ENCODE results near the gene TBKBP1. TPM values are rescaled to one million over a fixed set of nuclear protein-coding genes. Genes with fewer than 3 reads are reported as not detected.
"Not testable (repeated sequence)": the region's sequence is repeated elsewhere in the genome, so short reads cannot be mapped to it uniquely, and the experiment has no call there.

Gene TBKBP1
- total RNA-seq, 1 experiment from 2014 or later: 3.3 TPM

DNA sequence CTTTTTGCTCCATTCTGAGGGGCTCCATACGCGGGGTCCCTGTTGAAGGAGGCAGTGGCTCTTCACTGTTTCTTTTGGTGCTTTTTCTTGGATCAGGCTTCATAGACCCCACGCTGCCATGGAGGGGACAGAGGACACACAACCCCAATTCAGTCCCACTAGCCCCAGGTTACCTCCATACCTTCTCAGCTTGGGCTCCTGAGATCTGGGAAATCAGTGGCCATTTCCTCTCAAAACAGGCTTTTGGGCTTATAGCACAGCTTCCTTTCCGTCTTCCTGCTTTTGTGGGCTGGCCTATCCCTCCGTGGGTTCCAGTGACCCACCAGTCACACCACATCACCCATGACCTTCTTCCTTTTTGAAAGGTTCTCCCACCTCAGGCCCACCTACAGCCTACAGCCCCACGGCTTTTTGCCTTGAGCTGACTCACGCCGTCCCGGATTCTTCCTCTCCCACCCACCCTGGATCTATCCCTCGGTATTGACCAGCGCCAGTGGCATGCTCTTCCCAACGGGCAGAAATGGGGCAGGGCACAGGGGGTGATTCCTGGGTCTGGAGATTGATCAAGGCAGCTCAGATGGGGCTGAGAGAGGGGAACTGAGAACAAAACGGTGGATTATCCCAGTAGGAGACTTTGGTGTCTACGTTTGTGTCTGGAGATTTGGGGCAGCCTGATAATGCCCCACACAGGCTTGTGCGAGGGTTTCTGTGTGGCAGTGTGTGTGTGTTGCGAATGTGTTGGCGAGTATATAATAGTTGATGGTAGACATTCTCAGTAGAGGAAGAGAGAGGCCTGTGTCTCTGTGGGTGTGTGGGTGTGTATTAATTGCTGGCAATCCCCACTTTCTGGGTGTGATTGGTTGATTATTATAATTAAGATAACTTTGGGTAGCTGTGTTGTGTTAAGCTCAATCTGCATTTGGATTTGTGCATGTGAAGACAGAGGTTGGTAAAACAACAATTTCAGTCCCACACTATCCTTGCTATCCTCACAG, 42.8 kb downstream of the TBKBP1 start:
- no TSS peak for BruUV-seq (replicated peaks)
- H3K27ac ChIP-seq: no peak overlapping the region
- no peaks in the 10 kb centered on the region for H3K79me2 ChIP-seq (ENCODE audit: low read depth)
- CTCF ChIA-PET: no interaction called here
- no peaks in the 10 kb centered on the region for H3K36me3 ChIP-seq (ENCODE audit: low read depth)
- no peaks in the 10 kb centered on the region for H3K4me1 ChIP-seq (replicated peaks; ENCODE audit: insufficient read depth)
- no peak for DNase-seq
- H2AFZ ChIP-seq: no peak overlapping the region
- POLR2A ChIA-PET (ENCODE audit: unreplicated experiment): no interaction called here
- H3K4me2 ChIP-seq: no peak overlapping the region
- H3F3A ChIP-seq (ENCODE audit: insufficient read depth, low read depth): no peaks in the 10 kb centered on the region
- no peaks in the 10 kb centered on the region; the same call in 1 of the 2 replicates for H4K20me1 ChIP-seq (ENCODE audit: insufficient read depth)
- intact Hi-C loops (cut with micrococcal nuclease; ENCODE audit: unreplicated experiment): no loop called here
- TF ChIP-seq, protein P1, sequence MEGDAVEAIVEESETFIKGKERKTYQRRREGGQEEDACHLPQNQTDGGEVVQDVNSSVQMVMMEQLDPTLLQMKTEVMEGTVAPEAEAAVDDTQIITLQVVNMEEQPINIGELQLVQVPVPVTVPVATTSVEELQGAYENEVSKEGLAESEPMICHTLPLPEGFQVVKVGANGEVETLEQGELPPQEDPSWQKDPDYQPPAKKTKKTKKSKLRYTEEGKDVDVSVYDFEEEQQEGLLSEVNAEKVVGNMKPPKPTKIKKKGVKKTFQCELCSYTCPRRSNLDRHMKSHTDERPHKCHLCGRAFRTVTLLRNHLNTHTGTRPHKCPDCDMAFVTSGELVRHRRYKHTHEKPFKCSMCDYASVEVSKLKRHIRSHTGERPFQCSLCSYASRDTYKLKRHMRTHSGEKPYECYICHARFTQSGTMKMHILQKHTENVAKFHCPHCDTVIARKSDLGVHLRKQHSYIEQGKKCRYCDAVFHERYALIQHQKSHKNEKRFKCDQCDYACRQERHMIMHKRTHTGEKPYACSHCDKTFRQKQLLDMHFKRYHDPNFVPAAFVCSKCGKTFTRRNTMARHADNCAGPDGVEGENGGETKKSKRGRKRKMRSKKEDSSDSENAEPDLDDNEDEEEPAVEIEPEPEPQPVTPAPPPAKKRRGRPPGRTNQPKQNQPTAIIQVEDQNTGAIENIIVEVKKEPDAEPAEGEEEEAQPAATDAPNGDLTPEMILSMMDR (conservative IDR thresholded peaks at IDR 0.05): no peak
- no peak for TF ChIP-seq EZH2 (IDR thresholded peaks at IDR 0.05; ENCODE audit: low read depth)
- H3K9me2 ChIP-seq (ENCODE audit: insufficient read depth): no peaks in the 10 kb centered on the region
- no peak overlapping the region for H3K4me3 ChIP-seq
- peaks cover 52% of the 10 kb centered on the region for H3K27me3 ChIP-seq (ENCODE audit: insufficient read depth, low read depth)
- H3K9me3 ChIP-seq (ENCODE audit: insufficient read depth, low read depth): no peaks in the 10 kb centered on the region

DNA sequence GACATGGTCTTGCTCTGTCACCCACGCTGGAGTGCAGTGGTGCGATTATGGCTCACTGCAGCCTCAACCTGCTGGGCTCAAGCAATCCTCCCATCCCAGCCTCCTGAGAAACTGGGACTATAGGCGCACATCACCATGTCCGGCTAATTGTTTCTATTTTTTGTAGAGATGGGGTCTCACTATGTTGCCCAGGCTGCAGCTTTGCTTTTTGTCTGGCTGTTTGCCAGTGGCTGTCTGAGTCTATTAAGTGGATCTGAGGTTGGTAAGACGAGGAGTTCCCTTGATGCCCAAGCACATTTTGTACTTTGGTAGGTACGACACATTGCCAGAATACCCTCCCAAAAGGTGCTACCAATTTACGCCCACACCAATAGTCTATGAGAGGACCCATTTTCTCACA, 44.2 kb downstream of the TBKBP1 start:
- BruUV-seq (replicated peaks): no TSS peak
- Histone ChIP-seq H3K4me3 (no peak overlapping the region), H3K9me3 (ENCODE audit: insufficient read depth, low read depth) (no peaks in the 10 kb centered on the region), H3K9me2 (ENCODE audit: insufficient read depth) (no peaks in the 10 kb centered on the region), H4K20me1 (ENCODE audit: insufficient read depth) (no peaks in the 10 kb centered on the region), H2AFZ (no peak overlapping the region), H3K36me3 (ENCODE audit: low read depth) (no peaks in the 10 kb centered on the region), H3K4me2 (no peak overlapping the region), H3K79me2 (ENCODE audit: low read depth) (no peaks in the 10 kb centered on the region), H3K27me3 (ENCODE audit: insufficient read depth, low read depth) (peaks cover 52% of the 10 kb centered on the region), H3K4me1 (replicated peaks; ENCODE audit: insufficient read depth) (no peaks in the 10 kb centered on the region), H3F3A (ENCODE audit: insufficient read depth, low read depth) (no peaks in the 10 kb centered on the region), H3K27ac (no peak overlapping the region)
- POLR2A ChIA-PET (ENCODE audit: unreplicated experiment): no interaction called here
- intact Hi-C loops (cut with micrococcal nuclease; ENCODE audit: unreplicated experiment): no loop called here
- CTCF ChIA-PET: no interaction called here
- no peak for DNase-seq
- TF ChIP-seq, protein P1 (conservative IDR thresholded peaks at IDR 0.05): no peak
- no peak for TF ChIP-seq EZH2 (IDR thresholded peaks at IDR 0.05; ENCODE audit: low read depth)

DNA sequence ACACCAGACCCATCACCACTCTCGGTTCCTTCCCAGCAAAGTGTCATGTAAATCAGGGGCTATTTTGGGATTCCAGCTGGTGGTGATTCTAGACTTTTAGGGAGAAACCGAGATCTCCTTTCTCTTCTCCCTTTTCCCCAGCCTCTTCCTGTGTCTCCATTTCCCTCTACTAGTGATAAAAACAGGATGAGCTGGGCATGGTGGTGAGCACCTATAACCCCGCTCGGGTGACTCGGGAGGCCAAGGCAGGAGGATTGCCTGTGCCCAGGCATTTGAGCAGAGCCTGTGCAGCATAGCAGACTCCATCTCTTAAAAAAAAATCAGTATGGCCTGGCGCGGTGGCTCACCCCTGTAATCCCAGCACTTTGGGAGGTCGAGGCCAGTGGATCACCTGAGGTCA, 45.2 kb downstream of the TBKBP1 start:
- H4K20me1 ChIP-seq (ENCODE audit: insufficient read depth): no peaks in the 10 kb centered on the region
- H3K36me3 ChIP-seq (ENCODE audit: low read depth): no peaks in the 10 kb centered on the region
- H3K4me1 ChIP-seq (replicated peaks; ENCODE audit: insufficient read depth): no peaks in the 10 kb centered on the region
- H3K27me3 ChIP-seq (ENCODE audit: insufficient read depth, low read depth): peaks cover 52% of the 10 kb centered on the region
- H2AFZ ChIP-seq: no peak overlapping the region
- ChIA-PET POLR2A (ENCODE audit: unreplicated experiment) (no interaction called here), CTCF (no interaction called here)
- no peaks in the 10 kb centered on the region for H3K9me2 ChIP-seq (ENCODE audit: insufficient read depth)
- no TSS peak for BruUV-seq (replicated peaks)
- no peak for TF ChIP-seq EZH2 (IDR thresholded peaks at IDR 0.05; ENCODE audit: low read depth)
- TF ChIP-seq, protein P1 (conservative IDR thresholded peaks at IDR 0.05): no peak
- DNase-seq: no peak
- no peak overlapping the region for H3K27ac ChIP-seq
- no peak overlapping the region for H3K4me3 ChIP-seq
- no peaks in the 10 kb centered on the region for H3F3A ChIP-seq (ENCODE audit: insufficient read depth, low read depth)
- no peak overlapping the region for H3K4me2 ChIP-seq
- intact Hi-C loops (cut with micrococcal nuclease; ENCODE audit: unreplicated experiment): no loop called here
- H3K79me2 ChIP-seq (ENCODE audit: low read depth): no peaks in the 10 kb centered on the region
- no peaks in the 10 kb centered on the region for H3K9me3 ChIP-seq (ENCODE audit: insufficient read depth, low read depth)

DNA sequence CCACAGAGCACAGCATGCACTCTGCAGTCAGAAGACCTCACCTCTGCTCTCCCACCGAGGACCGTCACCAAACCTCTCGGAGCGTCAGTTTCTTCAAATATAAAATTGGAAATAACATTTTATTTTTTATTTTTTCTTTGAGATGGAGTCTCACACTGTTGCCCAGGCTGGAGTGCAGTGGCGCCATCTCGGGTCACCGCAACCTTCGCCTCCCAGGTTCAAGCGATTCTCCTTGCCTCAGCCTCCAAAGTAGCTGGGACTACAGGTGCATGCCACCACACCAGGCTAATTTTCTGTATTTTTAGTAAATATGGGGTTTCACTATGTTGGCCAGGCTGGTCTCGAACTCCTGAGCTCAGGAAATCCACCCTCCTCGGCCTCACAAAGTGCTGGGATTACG, 46.0 kb downstream of the TBKBP1 start:
- H3K9me2 ChIP-seq (ENCODE audit: insufficient read depth); H3K36me3 ChIP-seq (ENCODE audit: low read depth); POLR2A ChIA-PET (ENCODE audit: unreplicated experiment); DNase-seq; H3K4me3 ChIP-seq; H3K4me2 ChIP-seq; H3F3A ChIP-seq (ENCODE audit: insufficient read depth, low read depth); H4K20me1 ChIP-seq (ENCODE audit: insufficient read depth); intact Hi-C loops (cut with micrococcal nuclease; ENCODE audit: unreplicated experiment); BruUV-seq (replicated peaks); H2AFZ ChIP-seq; H3K27ac ChIP-seq; H3K4me1 ChIP-seq (replicated peaks; ENCODE audit: insufficient read depth); CTCF ChIA-PET; H3K9me3 ChIP-seq (ENCODE audit: insufficient read depth, low read depth); H3K79me2 ChIP-seq (ENCODE audit: low read depth): not testable (repeated sequence)
- H3K27me3 ChIP-seq (ENCODE audit: insufficient read depth, low read depth): peaks cover 52% of the 10 kb centered on the region

Data from PC-9 (cell line).